Gastroesophageal sphincter (tissue), 4 donors: ENCODE results near the gene PIN4. TPM values are rescaled to one million over a fixed set of nuclear protein-coding genes. Genes with fewer than 3 reads are reported as not detected.
"Not testable (repeated sequence)": the region's sequence is repeated elsewhere in the genome, so short reads cannot be mapped to it uniquely, and the experiment has no call there.

ENCODE experiments used
- ATAC-seq: fragments of 150-250 bp; one replicate; pipeline ENCODE4 v1.9.1; 2016; ENCODE audit warnings: mild to moderate bottlenecking, moderate library complexity
- H3K27ac ChIP-seq, 4 donors: fragments of 200-600 bp; sonication (generic) in 3 of 4; 1 replicate in 3 of 4; 2 replicates in 1 of 4; pipeline ENCODE4 v1.5.1; 2016 to 2019
- H3K27me3 ChIP-seq: fragments of 200-600 bp; sonication (generic); one replicate; pipeline ENCODE4 v1.5.1; 2019
- H3K36me3 ChIP-seq, 2 donors: fragments of 200-600 bp; sonication (generic); one replicate each; pipeline ENCODE4 v1.5.1; 2019; ENCODE audit warnings: control low read depth in 1 of 2
- H3K4me1 ChIP-seq, 3 donors: fragments of 200-600 bp; sonication (generic); 1 replicate in 2 of 3; 2 replicates in 1 of 3; pipeline ENCODE4 v1.5.1; 2016 to 2019; ENCODE audit warnings: control low read depth in 2 of 3
- H3K4me3 ChIP-seq, 2 donors: fragments of 200-600 bp; sonication (generic); one replicate each; pipeline ENCODE4 v1.5.1; 2019; ENCODE audit warnings: mild to moderate bottlenecking in 1 of 2, moderate library complexity in 1 of 2
- H3K9me3 ChIP-seq, 3 donors: fragments of 200-600 bp; sonication (generic); one replicate each; pipeline ENCODE4 v1.5.1; 2017 to 2019; ENCODE audit warnings: control low read depth in 2 of 3
- CTCF ChIP-seq, 4 experiments: fragments of 200-600 bp in 2 of 4; fragments of 450-650 bp in 2 of 4; sonication (generic) in 1 of 4; IDR thresholded peaks; one replicate each; pipeline ENCODE4 v1.5.1; 2017 to 2019; ENCODE audit warnings: antibody characterized with exemption in 4 of 4, mild to moderate bottlenecking in 2 of 4, moderate library complexity in 2 of 4
- EP300 ChIP-seq: sonication (generic); formaldehyde crosslinking; IDR thresholded peaks from one replicate; pipeline ENCODE4 v1.6.1; 2017; ENCODE audit warnings: antibody characterized with exemption, mild to moderate bottlenecking
- POLR2A ChIP-seq, 2 donors: fragments of 450-650 bp; IDR thresholded peaks; one replicate each; pipeline ENCODE4 v1.6.1; 2017; ENCODE audit warnings: antibody characterized with exemption in 2 of 2, mild to moderate bottlenecking in 2 of 2, moderate library complexity in 1 of 2
- POLR2AphosphoS5 ChIP-seq: sonication (generic); formaldehyde crosslinking; IDR thresholded peaks from one replicate; pipeline ENCODE4 v1.6.1; 2017; ENCODE audit warnings: antibody characterized with exemption
- WGBS, 2 donors: methylation state at CpG; one replicate each; pipeline ENCODE4 v1.1.5; 2018; ENCODE audit warnings: low coverage in 1 of 2; 5-methylcytosine and 5-hydroxymethylcytosine counted together
- total RNA-seq, 4 donors: library from RNA; depleted of rRNA; stranded (reverse); fragments of >200 nt; gene quantifications; one replicate each; pipeline ENCODE4 v1.1.0, GENCODE V29; 2016

PIN4 gene
- total RNA-seq, 4 donors from 2014 or later: 5.7 to 10.6 (median 8.8) TPM

DNA sequence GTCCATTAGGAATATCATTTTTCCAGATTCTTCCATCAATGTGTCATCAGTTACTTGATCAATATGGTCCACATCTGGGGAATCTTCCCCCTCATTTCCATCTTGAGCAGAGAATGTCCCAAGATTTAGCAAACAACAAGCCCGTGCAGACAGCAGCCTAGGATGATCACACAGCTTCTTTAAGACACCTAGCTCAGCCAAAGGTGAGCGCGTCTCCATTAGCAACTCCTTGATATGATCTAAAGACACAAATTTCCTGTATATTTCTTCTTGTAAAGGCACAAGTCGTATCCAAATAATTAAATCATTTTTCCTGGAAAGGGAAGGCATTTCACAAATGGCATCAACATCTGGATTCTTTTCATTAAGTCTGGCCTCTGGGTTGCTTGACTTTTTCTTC lies 25.8 kb downstream of the PIN4 start:
- Histone ChIP-seq H3K36me3 (peaks cover 0 to 4% of the 10 kb centered on the region in 2 donors), H3K27ac (no peak overlapping the region), H3K4me1 (no peaks in the 10 kb centered on the region), H3K27me3 (no peaks in the 10 kb centered on the region), H3K4me3 (no peak overlapping the region), H3K9me3 (no peaks in the 10 kb centered on the region)
- 79% methylated on average over 3 of the region's 4 CpGs; no CpG with 5 or more reads in 1 of the 2 donors for WGBS, 2 donors
- no peak for ATAC-seq
- TF ChIP-seq POLR2AphosphoS5 (no peak), POLR2A (IDR thresholded peaks at IDR 0.05) (no peak)

DNA sequence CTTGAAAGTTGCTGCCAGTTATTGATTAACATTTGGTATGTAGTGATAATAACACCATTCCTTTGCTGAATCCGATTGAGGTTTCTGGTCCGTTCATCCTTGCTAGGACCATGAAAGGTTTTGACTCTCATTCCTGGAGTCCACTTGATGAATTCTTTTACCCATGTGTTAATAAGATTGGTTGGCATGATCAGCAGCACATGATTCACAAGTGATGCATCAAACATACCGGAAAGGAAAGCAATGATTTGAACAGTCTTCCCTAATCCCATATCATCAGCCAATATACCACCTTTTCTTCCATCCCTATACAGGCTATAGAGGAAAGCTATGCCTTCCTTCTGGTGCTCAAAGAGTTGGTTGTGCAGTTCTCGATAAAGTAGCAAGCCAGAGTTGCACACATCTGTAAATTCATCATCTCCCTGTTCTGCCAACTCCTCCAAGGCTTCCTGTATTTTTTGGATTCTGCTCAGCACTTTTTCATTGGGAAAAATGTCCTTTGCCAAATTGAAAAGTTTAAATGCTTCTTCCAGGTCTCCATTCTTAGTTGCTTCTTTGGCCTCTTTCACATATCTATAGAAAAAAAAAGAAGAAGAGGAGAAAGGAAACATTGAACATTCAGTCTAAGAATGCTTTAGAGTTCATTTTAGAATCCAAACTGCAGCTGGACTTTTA lies 26.7 kb downstream of the PIN4 start:
- Histone ChIP-seq H3K27me3 (no peaks in the 10 kb centered on the region), H3K4me1 (no peaks in the 10 kb centered on the region), H3K4me3 (no peak overlapping the region), H3K36me3 (peaks cover 0 to 4% of the 10 kb centered on the region in 2 donors), H3K9me3 (no peaks in the 10 kb centered on the region), H3K27ac (no peak overlapping the region)
- no peak for ATAC-seq
- 72 to 77% methylated on average over 3 to 4 of the region's 4 CpGs for WGBS, 2 donors
- TF ChIP-seq CTCF (IDR thresholded peaks at IDR 0.05) (no peak), EP300 (no peak), POLR2AphosphoS5 (no peak), POLR2A (IDR thresholded peaks at IDR 0.05) (no peak)

GRCh38 chrX:72216973-72217372 lies 35.4 kb downstream of the PIN4 start:
- 60 to 63% methylated on average over 1 of the region's 1 CpG for WGBS, 2 donors
- ATAC-seq: no peak
- Histone ChIP-seq H3K36me3 (no peaks in the 10 kb centered on the region), H3K4me3 (no peak overlapping the region), H3K27ac (no peak overlapping the region), H3K27me3 (no peaks in the 10 kb centered on the region), H3K9me3 (no peaks in the 10 kb centered on the region), H3K4me1 (no peaks in the 10 kb centered on the region)
- TF ChIP-seq POLR2AphosphoS5 (no peak), POLR2A (IDR thresholded peaks at IDR 0.05) (no peak), EP300 (no peak), CTCF (IDR thresholded peaks at IDR 0.05) (no peak)

DNA sequence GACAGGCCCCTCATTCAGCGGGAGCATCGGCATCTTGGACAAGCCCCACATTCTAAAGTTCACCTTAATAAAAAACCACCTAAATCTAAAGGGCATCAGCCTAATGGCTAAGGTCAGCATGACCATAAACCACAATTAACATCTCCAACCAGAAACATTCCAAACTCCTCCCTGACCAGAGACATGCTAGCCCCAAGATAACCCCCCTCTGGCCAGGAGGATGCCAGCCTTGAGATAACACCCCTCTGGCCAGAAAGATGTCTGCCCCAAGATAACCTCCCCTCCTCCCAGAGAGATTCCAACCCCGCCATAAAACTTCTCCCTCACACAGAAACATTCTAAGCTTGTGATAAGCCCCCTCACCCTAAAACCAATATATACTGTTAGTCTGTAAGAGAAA lies 38.8 kb downstream of the PIN4 start:
- H3K4me3 ChIP-seq, H3K9me3 ChIP-seq, H3K27ac ChIP-seq, H3K4me1 ChIP-seq, H3K27me3 ChIP-seq, H3K36me3 ChIP-seq, ATAC-seq: not testable (repeated sequence)
- no CpG with 5 or more reads among the region's 3 CpGs for WGBS, 2 donors

DNA sequence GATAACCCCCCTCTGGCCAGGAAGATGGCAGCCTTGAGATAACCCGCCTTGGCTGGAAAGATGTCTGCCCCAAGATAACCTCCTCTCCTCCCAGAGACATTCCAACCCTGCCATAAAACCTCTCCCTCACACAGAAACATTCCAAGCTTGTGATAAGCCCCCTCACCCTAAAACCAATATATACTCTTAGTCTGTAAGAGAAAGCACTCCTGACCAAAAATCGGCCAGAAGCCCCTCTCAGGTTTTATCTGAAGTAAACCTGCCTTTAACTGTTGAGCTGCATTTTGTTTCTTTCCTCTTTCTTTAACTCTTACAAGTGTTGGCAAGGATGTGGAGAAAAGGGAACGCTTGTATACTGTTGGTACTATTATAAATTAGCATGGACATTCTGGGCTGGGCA lies 48.7 kb downstream of the PIN4 start:
- no peaks in the 10 kb centered on the region for H3K27me3 ChIP-seq
- H3K27ac ChIP-seq: no peak overlapping the region
- whole genome bisulfite sequencing, 2 donors: 71 to 80% methylated on average over 1 to 2 of the region's 3 CpGs
- ATAC-seq: no peak
- H3K36me3 ChIP-seq: no peaks in the 10 kb centered on the region
- H3K4me3 ChIP-seq: no peak overlapping the region
- no peaks in the 10 kb centered on the region for H3K4me1 ChIP-seq
- TF ChIP-seq POLR2A (IDR thresholded peaks at IDR 0.05): no peak
- no peak for TF ChIP-seq EP300
- TF ChIP-seq POLR2AphosphoS5: no peak
- no peak for TF ChIP-seq CTCF (IDR thresholded peaks at IDR 0.05)
- no peaks in the 10 kb centered on the region for H3K9me3 ChIP-seq

DNA sequence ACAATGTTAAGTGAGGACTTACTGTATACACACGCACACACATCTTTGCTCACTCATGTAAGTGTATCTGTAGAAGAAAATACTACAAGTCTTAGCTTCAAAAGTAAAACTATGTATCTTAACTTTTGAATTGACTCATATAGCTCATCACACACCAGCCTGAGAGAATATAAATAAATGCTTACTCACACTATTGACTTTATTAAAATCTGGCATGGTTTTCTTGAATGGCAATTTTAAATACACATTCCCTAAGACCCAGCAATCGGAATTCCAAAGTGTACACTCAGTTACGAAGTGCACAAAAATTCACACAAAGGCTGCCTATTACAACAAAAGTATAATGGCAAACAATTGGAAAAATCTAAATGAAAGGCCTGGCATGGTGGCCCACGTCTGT lies 55.3 kb downstream of the PIN4 start:
- no peaks in the 10 kb centered on the region for H3K9me3 ChIP-seq
- no peak for ATAC-seq
- H3K27me3 ChIP-seq: no peaks in the 10 kb centered on the region
- H3K4me1 ChIP-seq: no peaks in the 10 kb centered on the region
- no peak overlapping the region for H3K27ac ChIP-seq
- H3K36me3 ChIP-seq: no peaks in the 10 kb centered on the region
- no peak overlapping the region for H3K4me3 ChIP-seq
- no peak for TF ChIP-seq CTCF (IDR thresholded peaks at IDR 0.05)
- TF ChIP-seq POLR2A (IDR thresholded peaks at IDR 0.05): no peak
- TF ChIP-seq EP300: no peak
- no peak for TF ChIP-seq POLR2AphosphoS5
- WGBS, 2 donors: 67 to 74% methylated on average over 1 to 4 of the region's 4 CpGs
